Measurements from ENCODE around the gene FRMD3. TPM values are rescaled to one million over a fixed set of nuclear protein-coding genes. Genes with fewer than 3 reads are reported as not detected.

The FRMD3 gene
- total and polyA plus RNA-seq, 10 donors: 0.82 to 45.8 (median 18.9) TPM

DNA sequence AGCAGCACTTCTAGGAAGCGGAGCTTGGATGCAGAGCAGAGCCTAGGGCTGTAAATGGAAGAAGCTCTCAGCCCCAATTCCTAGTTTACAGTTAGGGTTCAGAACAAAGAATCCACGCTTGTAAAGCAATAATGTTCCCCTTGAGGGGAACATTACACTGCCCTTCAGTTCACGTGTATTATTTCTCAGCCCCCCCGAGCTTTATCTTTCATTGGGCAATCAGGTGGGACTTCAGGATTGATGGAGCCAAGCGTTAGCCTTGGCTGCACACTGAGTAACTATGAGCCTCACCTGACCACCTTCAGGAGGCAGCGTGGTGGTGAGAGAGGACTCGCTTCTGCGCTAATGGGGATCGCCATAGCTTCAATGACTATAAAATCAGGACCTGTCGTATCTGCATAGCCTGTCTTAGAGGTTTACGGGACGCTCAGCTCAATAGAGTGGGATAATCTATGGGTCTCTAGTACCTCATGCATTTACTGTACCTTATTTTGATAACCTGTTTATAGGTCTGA lies 318.2 kb downstream of the FRMD3 start:
- H3K4me1 ChIP-seq: peaks cover 3 to 33% (median 13%) of the 10 kb centered on the region in 6 donors
- 55 to 62% (median 61%) methylated on average over 12 of the region's 12 CpGs for WGBS, 5 donors
- no peak for DNase-seq
- H3K4me3 ChIP-seq: peak overlapping the region in 6 of 8 donors; percentile 42 to 71 (median 54)
- H3K36me3 ChIP-seq: no peaks in the 10 kb centered on the region
- intact Hi-C loops (cut with DNase I; ENCODE audit: low total_unique reads): loop anchor here (10.0 kb wide), 1 partner anchor 325 kb away; no protein-coding TSS in a partner anchor
- TF ChIP-seq, protein P1, sequence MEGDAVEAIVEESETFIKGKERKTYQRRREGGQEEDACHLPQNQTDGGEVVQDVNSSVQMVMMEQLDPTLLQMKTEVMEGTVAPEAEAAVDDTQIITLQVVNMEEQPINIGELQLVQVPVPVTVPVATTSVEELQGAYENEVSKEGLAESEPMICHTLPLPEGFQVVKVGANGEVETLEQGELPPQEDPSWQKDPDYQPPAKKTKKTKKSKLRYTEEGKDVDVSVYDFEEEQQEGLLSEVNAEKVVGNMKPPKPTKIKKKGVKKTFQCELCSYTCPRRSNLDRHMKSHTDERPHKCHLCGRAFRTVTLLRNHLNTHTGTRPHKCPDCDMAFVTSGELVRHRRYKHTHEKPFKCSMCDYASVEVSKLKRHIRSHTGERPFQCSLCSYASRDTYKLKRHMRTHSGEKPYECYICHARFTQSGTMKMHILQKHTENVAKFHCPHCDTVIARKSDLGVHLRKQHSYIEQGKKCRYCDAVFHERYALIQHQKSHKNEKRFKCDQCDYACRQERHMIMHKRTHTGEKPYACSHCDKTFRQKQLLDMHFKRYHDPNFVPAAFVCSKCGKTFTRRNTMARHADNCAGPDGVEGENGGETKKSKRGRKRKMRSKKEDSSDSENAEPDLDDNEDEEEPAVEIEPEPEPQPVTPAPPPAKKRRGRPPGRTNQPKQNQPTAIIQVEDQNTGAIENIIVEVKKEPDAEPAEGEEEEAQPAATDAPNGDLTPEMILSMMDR (IDR thresholded peaks at IDR 0.05 in 8 of 11, conservative IDR thresholded peaks at IDR 0.05 in 3 of 11): no peak
- TF ChIP-seq POLR2AphosphoS5 (IDR thresholded peaks at IDR 0.05): no peak
- TF ChIP-seq POLR2A (IDR thresholded peaks at IDR 0.05): no peak
- peaks cover 0 to 22% (median 0%) of the 10 kb centered on the region in 7 donors for H3K27me3 ChIP-seq (replicated peaks in 1 of 7)
- H3K27ac ChIP-seq: peak overlapping the region in 6 of 8 donors; percentile 51 to 85 (median 76)
- peaks cover 0 to 4% (median 0%) of the 10 kb centered on the region in 8 donors for H3K9me3 ChIP-seq

DNA sequence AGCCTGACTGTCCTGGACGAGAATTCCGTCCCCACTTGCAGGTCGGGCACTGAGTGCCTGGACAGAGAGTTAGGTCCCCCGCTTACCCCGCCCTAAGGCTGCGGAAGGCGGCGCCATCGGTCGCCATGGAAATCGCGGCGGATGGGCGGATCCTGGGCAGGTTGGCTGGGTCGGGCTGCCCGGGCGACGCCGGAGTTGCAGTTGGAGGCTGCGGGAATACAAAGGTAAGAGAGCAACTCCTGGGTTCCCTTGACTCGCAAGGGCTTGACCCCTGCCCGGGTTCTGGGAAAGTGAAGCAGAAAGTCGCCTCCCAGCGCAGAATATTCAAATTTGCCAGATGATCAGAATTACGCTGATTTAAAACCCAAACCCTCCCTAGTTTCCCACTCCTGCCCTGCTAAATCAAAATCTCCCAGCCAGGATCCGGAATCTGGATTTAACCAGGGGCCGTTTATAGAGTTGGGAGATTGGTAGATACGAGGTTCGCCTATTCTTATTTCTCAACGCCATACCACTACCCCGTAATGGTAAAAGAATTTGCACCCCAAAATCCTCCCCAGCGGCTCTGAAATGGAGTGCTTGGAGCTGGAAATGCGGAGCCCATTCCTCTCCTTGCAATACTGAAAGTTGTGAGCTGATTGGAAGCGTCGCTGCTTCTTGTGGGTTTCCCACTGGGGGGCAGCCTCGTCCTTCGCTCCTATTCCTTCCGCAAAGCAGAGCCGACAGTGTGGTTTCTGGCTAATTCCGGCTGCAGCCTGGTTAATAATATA lies 318.9 kb downstream of the FRMD3 start:
- H3K4me3 ChIP-seq: peak overlapping the region; percentile 42 to 71 (median 54)
- peaks cover 0 to 22% (median 0%) of the 10 kb centered on the region in 7 donors for H3K27me3 ChIP-seq (replicated peaks in 1 of 7)
- TF ChIP-seq POLR2AphosphoS5 (IDR thresholded peaks at IDR 0.05) (peak; percentile 16 to 78 (median 74)), POLR2A (IDR thresholded peaks at IDR 0.05) (no peak)
- TF ChIP-seq, protein P1 (IDR thresholded peaks at IDR 0.05 in 8 of 11, conservative IDR thresholded peaks at IDR 0.05 in 3 of 11): peak in 3 of 11 experiments; percentile 49 to 76 (median 67)
- peak overlapping the region; percentile 42 to 85 (median 73) for H3K27ac ChIP-seq
- no peaks in the 10 kb centered on the region for H3K36me3 ChIP-seq
- intact Hi-C loops (cut with DNase I; ENCODE audit: low total_unique reads): loop anchor here (10.0 kb wide), 1 partner anchor 325 kb away; no protein-coding TSS in a partner anchor
- WGBS, 5 donors: 1 to 22% (median 2%) methylated on average over 40 of the region's 40 CpGs
- peaks cover 0 to 4% (median 0%) of the 10 kb centered on the region in 8 donors for H3K9me3 ChIP-seq
- DNase-seq: peak; percentile 88
- H3K4me1 ChIP-seq: peaks cover 3 to 33% (median 13%) of the 10 kb centered on the region in 6 donors

DNA sequence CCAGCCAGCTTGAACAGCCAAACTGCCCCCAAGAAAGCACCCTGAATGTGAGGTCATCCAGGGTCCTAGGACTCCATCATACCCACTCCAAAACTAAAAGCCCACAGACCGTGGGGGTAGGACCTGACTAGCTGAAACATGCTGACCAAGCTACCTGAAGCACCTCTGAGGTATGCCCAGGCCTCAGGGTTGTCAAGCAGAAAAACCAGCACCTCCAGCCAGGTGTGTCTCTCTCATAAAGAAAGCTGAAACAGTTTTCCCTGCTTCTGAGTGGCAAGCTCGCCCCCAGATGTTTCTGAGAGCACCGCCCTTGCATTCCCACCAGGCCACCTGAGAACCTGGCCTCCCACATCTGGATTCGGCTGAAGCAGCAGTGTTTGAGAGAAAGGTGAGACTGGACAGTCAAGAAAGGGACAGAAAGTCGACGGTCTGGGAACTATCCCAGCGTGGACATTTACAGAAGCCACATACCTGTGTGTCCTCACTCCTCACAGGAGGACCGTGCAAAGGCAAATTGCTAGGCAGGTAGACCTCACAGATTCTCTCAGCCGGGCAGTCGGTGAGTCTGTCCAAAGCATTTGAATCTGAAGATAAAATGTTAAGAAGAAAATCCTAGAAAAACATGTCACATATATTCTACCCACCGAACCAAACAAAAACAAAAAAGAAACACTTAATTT lies 319.6 kb downstream of the FRMD3 start:
- TF ChIP-seq POLR2AphosphoS5 (IDR thresholded peaks at IDR 0.05) (no peak), POLR2A (IDR thresholded peaks at IDR 0.05) (no peak)
- TF ChIP-seq, protein P1 (IDR thresholded peaks at IDR 0.05 in 8 of 11, conservative IDR thresholded peaks at IDR 0.05 in 3 of 11): no peak
- intact Hi-C loops (cut with DNase I; ENCODE audit: low total_unique reads): loop anchor here (10.0 kb wide), 1 partner anchor 326 kb away; no protein-coding TSS in a partner anchor
- H3K9me3 ChIP-seq: peaks cover 0 to 4% (median 0%) of the 10 kb centered on the region in 8 donors
- H3K4me3 ChIP-seq: peak overlapping the region in 6 of 8 donors; percentile 42 to 71 (median 54)
- peaks cover 0 to 22% (median 0%) of the 10 kb centered on the region in 7 donors for H3K27me3 ChIP-seq (replicated peaks in 1 of 7)
- no peak for DNase-seq
- peaks cover 3 to 33% (median 13%) of the 10 kb centered on the region in 6 donors for H3K4me1 ChIP-seq
- WGBS, 5 donors: 78 to 85% (median 83%) methylated on average over 10 to 11 of the region's 11 CpGs
- H3K36me3 ChIP-seq: no peaks in the 10 kb centered on the region
- H3K27ac ChIP-seq: peak overlapping the region in 1 of 8 donors; percentile 76
